HG02588 (cell line): ENCODE results near the gene CTSD.

Experiments
- ATAC-seq: cut with Tn5 transposase; IDR thresholded peaks from one replicate; pipeline ENCODE4 v1.9.1; 2021; ENCODE audit warnings: mild to moderate bottlenecking, moderate library complexity; ENCODE audit not compliant: unreplicated experiment

Gene CTSD

DNA sequence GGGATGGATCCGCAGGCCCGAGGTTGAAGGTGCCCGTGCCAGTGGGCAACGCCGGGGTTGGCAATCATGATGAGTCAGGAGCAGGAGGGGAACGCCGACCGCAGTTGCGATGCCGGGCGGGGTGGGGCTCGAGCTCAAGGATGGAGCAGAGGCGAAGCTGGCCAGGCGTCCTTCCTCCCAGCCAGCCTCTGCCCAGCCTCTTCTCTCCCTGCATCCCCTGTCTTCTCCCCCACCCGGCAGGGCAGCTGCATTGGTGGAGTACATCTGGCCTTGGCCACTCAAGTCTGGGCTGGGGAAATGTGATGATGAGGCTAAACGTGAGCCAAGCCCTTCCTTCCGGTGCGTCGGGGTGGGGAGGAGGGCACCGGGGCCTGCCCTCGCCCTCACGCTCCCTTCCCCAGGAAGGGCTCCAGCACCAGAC lies 17.2 kb downstream of the CTSD start:
- ATAC-seq, result no peak

DNA sequence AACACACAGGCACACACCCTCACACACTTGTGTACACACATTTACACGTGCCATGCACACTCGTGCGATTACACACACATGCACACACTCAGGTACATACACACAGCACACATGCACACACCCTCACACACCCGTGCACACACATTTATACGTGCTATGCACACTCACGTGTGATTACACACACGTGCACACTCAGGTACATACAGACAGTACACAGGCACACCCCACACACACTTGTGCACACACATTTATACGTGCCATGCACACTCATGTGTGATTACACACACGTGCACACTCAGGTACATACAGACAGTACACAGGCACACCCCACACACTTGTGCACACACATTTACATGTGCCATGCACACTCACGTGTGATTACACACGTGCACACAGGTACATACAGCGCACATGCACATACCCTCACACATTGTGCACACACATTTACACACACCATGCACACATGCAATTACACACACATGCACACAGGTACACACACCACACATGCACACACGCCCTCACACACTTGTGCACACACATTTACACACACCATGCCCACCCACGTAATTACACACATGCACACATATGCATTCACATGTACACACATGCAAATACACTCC lies 17.9 kb downstream of the CTSD start:
- ATAC-seq, result no peak

DNA sequence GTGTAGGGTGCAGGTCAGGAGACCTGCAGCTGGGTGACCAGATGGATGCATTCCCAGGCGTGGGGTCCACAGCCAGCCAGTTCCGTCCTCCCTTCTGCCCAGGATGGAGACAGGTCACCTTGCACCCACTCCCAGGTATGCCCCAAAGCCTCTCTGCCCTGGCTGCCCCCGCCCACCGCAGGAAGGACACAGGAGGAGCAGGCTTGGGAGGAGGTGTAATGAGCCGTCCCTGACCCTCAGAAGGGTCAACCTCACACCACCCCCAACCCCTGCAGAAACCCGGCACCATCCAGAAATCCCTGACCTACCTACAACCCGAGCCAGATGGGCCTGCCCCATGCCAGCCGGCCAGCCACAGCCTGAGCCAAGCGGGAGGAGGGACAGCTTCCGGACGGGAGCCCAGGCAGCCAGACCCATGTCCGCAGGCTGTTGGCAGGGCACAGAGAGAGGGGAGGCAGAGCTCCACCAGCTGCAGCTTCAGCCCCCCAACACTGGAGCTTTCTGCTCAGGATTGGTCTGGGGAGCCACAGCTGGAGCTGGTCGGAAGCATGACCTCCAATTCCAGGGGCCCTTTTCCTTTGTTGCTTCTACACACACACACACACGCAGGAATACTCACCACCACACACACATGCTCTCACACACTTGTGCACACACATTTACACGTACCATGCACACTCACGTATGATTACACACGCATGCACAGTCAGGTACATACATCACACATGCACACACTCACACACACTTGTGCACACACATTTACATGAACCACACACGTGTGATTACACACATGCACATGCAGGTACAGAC lies 18.6 kb downstream of the CTSD start:
- no peak for ATAC-seq

DNA sequence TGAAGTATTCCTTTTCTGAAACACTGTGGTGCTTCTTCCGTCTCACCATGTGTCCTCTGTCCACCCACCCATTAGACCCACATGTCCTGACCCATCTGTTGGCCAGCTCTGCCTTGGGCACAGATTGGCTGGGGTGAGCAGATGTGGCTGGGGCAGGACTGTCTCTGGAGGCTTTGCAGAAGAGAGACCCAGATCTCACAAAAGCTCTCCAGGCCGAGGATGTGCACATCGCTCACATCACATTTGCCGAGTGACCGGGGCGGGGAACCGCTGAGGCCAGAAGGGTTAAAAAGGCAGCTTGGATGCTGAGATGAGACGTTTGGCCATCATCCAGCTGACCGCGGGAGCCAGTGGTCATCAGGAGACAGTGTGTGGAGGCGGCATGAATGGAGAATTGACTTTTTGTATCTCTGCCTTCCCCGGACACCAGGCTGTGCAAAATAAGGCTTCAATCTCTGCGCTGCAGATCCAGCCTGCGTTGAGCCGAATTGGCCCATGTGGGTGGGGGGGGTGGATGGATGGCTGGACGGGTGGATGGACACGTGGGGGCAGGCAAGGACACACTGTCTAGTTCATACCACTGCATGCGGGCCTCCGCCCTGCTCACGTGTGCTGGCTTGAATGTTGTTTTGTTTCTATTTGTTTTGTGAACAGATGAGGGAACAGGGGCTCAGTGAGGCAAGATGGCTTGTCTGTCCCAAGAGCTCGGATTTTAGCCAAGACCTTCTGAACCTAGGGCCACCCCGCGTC lies 19.4 kb downstream of the CTSD start:
- ATAC-seq, result no peak

DNA sequence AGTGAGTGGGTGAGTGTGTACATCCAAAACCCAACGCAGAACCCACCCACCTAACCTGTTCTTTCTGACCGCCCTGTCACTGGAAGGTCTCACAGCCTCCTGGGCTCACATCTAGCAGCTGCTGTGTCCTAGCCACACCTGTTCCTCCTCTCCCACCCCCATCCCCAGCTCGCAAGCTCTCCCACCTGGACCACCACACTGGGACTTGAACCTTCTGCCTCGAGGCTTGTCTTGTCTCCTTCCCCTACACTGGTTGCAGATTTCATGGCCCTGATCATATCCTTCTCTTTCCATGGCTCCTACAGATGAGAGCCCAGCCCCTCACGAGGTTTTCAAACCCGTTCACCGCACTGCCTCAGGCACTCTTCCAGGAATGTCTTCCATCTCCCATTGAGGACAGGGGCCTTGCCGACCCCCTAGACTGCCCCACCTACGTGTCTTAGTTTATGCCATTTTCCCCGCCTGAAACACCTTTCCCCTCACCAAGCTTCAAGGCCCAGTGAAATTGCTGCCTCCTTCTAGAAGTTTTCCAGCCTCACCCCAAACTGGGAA lies 20.1 kb downstream of the CTSD start:
- no peak for ATAC-seq

DNA sequence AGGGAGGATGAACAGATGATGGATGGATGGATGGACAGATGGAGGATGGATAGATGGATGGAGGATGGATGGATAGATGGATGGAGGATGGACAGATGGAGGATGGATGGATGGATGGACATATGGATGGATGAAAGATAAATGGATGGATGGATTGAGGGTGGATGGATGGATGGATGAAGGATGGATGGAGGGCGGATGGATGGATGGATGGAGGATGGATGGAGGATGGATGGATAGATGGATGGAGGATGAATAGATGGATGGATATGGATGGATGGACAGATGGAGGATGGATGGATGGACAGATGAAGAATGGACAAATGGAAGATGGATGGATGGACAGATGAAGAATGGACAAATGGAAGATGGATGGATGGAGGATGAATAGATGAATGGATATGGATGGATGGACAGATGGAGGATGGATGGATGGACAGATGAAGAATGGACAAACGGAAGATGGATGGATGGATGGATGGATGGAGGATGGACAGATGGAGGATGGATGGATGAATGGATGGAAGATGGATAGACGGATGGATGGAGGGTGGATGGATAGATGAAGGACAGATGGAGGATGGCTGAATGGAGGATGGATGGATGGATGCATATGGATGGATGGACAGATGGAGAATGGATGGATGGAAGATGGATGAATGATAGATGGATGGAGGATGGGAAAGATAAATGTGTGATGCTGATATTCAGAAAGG lies 20.7 kb downstream of the CTSD start:
- no peak for ATAC-seq

DNA sequence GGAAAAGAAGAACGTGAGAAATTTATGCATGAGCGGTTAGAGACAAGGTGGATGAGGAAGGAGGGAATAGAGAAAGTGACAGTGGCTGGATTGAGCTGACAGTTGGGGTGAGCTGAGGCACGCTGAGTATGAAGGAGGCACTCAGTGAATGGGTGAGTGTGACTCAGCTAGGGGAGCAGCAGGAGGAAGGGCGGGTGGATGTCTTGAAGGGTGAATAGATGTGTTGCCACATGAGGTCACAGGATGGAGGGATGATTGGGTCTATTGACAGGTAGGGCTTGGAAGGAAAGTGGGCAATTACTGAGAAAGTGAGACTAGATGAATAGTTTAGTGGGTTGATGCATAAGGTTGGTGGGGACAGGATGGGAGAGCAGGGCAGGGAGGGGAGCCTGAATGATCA lies 21.4 kb downstream of the CTSD start:
- no peak for ATAC-seq

DNA sequence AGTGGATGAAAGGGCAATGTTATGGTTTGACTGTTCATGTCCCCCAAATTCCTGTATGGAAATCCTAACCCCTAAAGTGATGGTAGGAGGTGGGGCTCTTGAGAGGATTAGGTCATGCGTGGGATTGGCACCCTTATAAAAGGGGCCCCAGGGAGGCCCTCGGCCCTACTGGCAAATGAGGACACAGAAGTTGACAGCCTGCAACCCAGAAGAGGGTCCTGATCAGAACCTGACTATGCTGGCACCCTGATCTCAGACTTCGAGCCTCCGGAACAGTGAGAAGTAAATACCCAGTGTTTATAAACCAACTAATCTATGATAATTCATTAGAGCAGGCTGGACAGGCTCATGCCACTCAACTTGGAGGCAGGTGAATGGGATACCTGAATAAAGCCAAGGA lies 22.0 kb downstream of the CTSD start:
- ATAC-seq, result no peak

DNA sequence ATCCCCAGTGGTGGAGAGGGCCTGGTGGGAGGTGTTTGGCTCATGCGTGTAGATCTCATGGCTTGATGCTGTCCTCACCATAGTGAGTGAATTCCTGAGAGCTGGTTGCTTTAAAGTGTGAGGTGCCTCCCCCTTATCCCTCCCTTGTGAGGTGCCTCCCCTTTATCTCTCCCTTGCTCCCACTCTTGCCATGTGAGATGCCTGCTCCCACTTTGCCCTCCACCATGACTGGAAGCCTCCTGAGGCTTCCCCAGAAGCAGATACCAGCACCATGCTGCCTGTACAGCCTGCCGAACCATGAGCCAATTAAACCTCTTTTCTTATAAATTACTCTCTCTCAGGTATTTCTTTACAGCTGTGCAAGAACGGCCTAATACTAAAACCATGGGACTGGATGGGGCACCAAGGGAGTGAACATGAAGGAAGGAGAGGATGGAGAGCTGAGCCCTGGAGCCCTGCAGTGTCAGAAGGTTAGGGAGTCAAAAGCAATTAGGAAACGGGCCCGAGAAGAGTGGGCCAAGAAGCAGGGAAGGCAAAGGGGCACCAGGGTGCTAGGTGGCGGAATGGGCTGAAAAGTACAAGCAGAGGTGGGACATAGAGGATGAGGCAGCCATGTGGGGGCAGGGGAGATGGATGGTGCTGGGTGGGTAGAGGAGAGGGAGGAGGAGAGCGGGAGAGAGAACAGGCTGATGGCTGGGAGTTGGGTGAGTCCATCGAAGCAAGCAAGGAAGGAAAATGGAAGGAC lies 22.8 kb downstream of the CTSD start:
- ATAC-seq, result no peak

DNA sequence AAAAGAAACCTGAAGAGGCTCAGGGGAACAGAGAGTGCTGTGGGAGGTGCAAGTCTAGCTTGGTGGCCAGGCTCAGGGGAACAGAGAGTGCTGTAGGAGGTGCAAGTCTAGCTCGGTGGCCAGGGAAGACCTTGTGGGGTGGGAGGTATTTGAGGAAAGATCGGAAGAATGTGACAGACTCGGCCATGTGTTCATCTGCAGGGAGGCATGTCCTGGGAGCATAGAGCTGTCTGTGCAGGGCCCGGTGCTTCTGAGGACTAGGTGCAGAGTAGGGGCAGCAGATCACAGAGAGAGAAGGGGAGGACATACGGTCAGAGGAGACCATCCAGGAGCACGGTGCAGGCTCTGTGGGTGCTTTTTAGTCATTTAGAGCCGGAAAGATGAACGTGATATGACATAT lies 24.2 kb downstream of the CTSD start:
- no peak for ATAC-seq

DNA sequence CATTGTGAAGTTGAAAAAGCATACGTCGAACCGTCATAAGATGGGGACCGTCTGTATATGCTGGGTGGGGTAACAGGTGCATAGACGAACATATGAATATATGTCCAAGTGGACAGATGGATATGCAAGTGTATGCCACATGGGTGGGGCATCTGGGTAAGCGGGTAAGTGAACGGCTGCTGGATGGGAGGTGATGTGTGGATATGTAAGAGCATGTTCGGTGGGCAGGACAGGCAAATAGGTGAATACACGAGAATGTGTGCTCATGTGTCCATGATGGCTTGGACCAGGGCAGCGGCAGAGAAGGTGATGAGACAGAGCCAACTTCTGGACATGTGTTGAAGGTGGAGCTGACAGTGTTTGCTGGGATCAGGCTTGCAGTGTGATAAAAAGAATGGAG lies 25.3 kb downstream of the CTSD start:
- no peak for ATAC-seq

DNA sequence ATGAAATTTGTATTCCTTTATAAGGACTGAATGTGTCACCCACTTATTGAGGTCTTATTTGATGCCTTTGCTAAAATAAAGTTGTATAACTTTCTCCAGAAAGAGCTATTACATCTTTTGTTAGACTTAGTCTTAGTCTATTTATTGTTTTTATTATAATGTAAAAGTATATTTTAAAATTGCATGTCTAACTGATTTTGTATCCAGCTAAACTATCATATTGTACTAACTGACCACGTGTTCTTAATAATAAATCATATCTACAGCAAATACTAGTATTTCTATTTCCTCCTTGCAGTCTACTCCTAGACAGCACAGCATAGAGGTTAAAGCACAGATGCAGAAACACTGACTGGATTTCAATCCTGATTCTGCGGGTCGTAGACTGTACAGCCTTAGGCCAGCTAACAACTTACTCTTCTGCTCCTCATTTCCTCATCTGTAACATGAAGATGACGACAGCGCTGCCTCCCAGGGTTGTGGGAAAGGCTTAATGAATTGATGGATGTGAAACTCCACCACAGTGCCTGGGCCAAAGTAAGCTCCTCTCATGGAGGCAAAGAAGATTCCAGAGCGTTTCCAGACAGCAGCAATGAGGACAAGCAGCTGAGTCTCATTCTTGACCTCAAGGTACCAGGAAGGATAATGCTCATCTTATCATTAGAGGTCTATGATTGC lies 26.5 kb downstream of the CTSD start:
- no peak for ATAC-seq

DNA sequence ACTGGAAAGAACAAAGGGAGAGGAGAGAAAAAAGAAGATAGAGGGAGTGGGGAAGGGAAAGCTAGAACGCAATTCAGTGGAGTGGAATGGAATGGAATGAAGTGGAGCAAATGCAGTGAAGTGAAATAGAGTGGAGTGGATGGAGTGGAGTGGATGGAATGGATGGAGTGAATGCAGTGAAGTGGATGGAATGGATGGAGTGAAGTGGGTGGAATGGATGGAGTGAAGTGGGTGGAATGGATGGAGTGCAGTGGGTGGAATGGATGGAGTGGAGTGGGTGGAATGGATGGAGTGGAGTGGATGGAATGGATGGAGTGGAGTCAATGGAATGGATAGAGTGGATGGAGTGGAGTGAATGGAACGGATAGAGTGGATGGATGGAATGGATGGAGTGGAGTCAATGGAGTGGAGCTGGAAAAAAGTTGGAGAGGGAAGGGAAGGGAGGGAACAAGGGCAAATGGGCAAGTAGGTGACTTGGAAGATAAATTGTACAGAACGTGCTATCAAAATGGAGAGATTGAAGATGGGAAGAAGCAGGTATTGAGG lies 27.2 kb downstream of the CTSD start:
- no peak for ATAC-seq

DNA sequence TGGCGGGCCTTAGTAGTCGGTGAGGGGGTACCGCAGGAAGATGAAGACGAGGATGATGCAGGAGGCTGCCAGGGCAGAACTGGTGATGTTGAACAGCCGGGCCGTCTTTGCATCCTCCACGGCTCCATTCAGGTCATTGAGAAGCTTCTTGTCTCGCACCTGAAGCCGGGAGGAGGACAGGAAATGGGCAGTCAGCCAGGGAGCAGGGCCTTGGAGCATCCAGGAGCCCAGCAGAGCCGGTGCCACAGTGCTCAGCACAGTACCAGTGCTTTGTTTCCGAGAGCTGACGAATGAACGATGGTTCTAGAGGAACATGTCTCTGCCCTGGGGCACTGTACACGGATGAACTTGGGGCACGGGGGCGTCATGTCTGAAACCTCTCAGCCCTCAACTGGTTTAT lies 28.5 kb downstream of the CTSD start:
- no peak for ATAC-seq

DNA sequence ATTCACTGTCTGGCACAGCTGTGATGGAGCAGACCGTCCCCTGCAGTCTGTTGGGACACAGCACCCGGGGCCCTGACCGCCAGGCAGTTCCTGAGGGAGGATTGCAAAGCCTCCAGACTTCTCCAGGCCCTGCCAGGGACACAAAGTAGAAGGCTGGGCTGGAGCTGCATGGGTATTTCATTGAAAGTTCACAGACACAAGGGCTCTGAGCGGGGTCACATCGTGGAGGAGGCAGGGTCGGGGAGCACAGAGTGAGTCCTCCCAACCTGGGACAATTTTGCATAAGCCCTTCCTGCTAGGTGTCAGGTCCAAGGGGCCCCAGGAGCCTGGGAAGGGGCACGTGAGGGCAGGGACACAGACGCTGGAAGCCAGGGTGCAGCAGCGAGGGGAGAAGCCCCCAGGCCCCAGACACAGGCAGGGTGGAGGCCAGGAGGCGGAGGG lies 29.1 kb downstream of the CTSD start:
- ATAC-seq, result no peak

DNA sequence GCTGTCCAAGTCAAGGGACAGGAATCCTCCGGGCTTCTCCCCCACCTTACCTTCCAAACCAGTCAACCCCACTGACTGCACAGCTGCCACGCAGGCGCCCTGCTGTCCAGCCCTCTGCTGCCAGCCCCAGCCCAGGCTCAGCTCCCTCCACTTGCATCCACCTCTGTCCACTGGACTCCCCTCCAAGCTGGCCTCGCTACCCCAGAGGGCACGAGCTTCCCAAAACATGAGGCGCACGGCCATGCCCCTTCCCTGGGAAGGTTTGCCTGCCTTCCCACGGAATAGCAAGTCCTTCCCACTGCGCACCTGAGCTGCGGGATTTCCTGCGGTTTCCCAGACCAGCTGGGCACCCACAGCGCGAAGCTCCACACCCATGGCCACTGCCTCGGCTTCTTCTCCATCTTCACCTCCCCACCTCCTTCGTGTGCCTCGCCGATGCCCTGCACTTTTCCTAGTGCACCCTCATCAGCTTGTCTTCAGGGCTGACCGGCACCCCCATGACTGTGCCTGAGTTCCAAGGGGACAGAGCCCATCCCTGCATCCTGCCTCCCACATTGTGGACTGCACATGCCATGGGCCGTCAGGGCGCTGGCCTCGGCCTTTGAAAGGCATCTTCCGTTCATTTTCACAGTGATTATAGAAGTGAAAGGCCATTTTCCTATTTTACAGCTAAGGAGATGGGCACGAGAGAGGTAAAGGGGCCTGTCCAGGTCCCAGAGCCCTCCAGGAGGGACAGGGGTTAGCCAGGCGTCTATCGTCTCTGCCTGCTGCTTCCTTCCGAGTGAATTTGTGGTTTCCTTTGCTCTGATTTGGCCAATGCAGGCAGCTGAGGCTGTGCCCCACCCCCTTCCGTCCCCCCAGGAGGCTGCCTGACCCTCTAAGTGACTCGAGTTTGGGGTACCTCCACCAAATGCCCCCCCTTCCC lies 29.7 kb downstream of the CTSD start:
- no peak for ATAC-seq

DNA sequence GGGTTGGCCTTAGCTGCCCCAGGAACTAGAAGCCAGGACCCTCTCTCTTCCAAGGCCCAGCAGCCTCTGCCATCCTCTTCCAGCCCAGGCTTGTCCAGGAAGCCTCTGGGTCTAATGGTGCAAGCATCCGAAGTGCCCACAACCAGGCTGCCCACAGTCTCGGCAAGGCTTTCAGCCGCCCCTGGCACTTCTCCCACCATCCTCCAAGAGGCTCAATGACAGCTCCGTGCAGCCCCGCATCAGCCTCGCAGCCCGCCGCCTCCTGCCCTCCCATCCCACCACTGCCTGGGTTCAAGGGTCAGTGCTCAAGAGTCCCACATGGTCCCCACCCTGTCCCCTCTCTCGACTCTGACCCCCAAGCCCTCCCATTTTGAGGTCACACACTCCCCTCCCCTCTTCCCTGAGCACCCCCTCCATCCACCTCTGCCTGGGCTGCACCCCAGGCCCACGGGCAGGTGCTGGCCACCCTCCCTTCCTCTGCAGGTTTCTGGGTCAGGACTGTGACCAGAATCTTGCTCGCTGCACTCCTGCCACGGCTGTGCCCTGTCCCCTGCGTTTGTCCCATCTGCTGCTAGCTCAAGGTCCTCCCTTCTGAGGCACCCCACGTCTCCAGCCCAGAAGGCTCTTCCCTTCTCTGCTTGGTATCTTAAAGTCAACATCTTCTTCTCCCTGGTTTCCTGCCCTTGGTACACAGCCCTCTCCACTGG lies 30.6 kb downstream of the CTSD start:
- ATAC-seq, result no peak
